IPS DF 19.7 (cell line): ENCODE results near the gene GRIK1.

Source experiments
- DNase-seq: peaks from one replicate; pipeline ENCODE4 v3.0.0-alpha.2; 2013; ENCODE audit warnings: low read depth, low spot score

The GRIK1 gene

GRCh38 chr21:29642551-29643245 lies 297.1 kb downstream of the GRIK1 start:
- no peak for DNase-seq

- no peak for DNase-seq
Measured at GRCh38 chr21:29641635-29642550, 297.9 kb downstream of the GRIK1 start.

- no peak for DNase-seq
Measured at GRCh38 chr21:29641001-29641634, 298.7 kb downstream of the GRIK1 start.

GRCh38 chr21:29640080-29640508 lies 299.7 kb downstream of the GRIK1 start:
- no peak for DNase-seq

GRCh38 chr21:29639366-29640079 lies 300.3 kb downstream of the GRIK1 start:
- DNase-seq, result no peak

GRCh38 chr21:29638761-29639327 lies 301.0 kb downstream of the GRIK1 start:
- no peak for DNase-seq

- DNase-seq, result no peak
Measured at GRCh38 chr21:29638138-29638537, 301.7 kb downstream of the GRIK1 start.

- DNase-seq, result no peak
Measured at GRCh38 chr21:29637553-29637952, 302.2 kb downstream of the GRIK1 start.

GRCh38 chr21:29637134-29637533 lies 302.7 kb downstream of the GRIK1 start:
- DNase-seq, result no peak

- no peak for DNase-seq
Measured at GRCh38 chr21:29634418-29634817, 305.4 kb downstream of the GRIK1 start.

GRCh38 chr21:29633756-29634155 lies 306.0 kb downstream of the GRIK1 start:
- DNase-seq, result no peak

GRCh38 chr21:29630441-29630840 lies 309.4 kb downstream of the GRIK1 start:
- DNase-seq, result no peak

GRCh38 chr21:29627905-29628304 lies 311.9 kb downstream of the GRIK1 start:
- DNase-seq, result no peak

- no peak for DNase-seq
Measured at GRCh38 chr21:29626801-29627470, 312.9 kb downstream of the GRIK1 start.

- DNase-seq, result no peak
Measured at GRCh38 chr21:29625990-29626389, 313.8 kb downstream of the GRIK1 start.

GRCh38 chr21:29624776-29625175 lies 315.0 kb downstream of the GRIK1 start:
- no peak for DNase-seq

- DNase-seq, result no peak
Measured at GRCh38 chr21:29621525-29621924, 318.3 kb downstream of the GRIK1 start.

- no peak for DNase-seq
Measured at GRCh38 chr21:29616209-29616751, 323.5 kb downstream of the GRIK1 start.

GRCh38 chr21:29613877-29614276 lies 325.9 kb downstream of the GRIK1 start:
- DNase-seq, result no peak

- no peak for DNase-seq
Measured at GRCh38 chr21:29613021-29613420, 326.8 kb downstream of the GRIK1 start.
